GM12874 (cell line): ENCODE results near the gene UNC13B.

ENCODE experiments used
- CTCF ChIP-seq: IDR thresholded peaks from 2 replicates; pipeline ENCODE4 v1.5.1; 2011; ENCODE audit warnings: low read depth, mild to moderate bottlenecking, control low read depth, low read length, moderate library complexity; ENCODE audit not compliant: insufficient read depth

UNC13B gene

GRCh38 chr9:35179347-35180280 is 17.8 kb downstream of the UNC13B start:
- TF ChIP-seq CTCF: no peak

GRCh38 chr9:35180801-35181200 is 19.0 kb downstream of the UNC13B start:
- TF ChIP-seq CTCF: no peak

DNA sequence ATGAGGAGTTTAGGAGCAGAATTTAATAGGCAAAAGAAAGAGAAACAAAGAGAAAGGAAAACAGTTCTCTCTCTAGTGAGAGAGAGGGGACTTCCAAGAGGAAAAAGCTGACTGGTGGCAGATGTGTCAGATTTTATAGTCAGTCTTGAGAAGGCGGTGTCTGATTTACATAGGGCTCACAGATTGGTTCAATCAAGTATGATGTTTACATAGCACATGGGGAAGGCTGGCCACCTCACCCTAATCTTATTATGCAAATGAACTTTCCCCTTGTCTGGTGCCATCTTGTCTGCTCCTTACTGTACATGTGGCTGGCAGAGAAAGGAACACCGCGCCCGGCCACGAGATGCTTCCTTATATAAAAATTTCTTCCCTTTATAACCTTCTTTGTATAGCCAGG is 24.7 kb downstream of the UNC13B start:
- TF ChIP-seq CTCF: no peak

DNA sequence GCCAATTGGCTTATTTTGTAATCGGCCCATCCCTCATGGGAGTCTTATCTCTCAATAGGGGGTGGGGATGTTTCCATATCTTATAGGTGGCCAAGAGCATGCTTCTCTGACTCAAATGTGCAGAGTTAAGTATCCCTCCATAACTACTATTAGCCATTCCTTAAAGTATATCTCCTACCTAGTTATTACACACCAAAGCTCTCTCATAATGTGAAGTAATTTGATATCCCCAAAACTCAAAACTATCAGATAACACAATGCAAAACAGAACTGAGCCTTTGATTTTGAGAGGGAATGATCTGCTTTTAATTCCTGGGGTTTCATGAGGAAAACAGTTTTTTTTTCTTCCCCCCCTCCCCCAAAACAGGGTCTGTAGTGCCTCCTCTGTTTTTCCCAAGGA is 28.4 kb downstream of the UNC13B start:
- TF ChIP-seq CTCF: no peak

- TF ChIP-seq CTCF: no peak
Observed at GRCh38 chr9:35191105-35191504, 29.3 kb downstream of the UNC13B start.

- no peak for TF ChIP-seq CTCF
Observed at GRCh38 chr9:35193762-35194161, 32.0 kb downstream of the UNC13B start.

DNA sequence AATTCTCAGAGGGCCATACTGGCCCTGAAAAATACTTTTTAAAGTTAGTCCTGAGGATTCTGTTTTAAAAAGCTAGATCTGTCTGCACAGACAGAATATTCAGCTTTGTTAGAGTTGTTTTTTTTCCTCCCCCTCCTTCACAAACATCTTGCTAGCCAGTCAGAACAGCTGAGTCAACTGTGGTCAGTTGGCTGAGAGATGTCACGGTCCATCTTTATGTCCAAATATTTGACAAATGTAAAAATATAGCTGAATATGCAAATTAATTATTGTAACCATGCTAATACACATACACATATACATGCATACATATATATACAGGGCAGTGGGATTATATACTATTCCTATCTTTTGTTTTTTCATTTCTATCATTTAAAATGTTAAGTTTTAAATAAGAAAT is 33.9 kb downstream of the UNC13B start:
- TF ChIP-seq CTCF: no peak
